Occipital lobe (tissue), 2 donors: ENCODE results near the gene UTP11. TPM values are rescaled to one million over a fixed set of nuclear protein-coding genes. Genes with fewer than 3 reads are reported as not detected.
"Not testable (repeated sequence)": the region's sequence is repeated elsewhere in the genome, so short reads cannot be mapped to it uniquely, and the experiment has no call there.

Source experiments
- DNase-seq: peaks from one replicate; lab custom pipeline; 2025; lab: John Stamatoyannopoulos, UW
- total RNA-seq: library from RNA; depleted of rRNA; stranded (reverse); fragments of >200 nt; gene quantifications from one replicate; pipeline ENCODE4 v1.2.3, GENCODE V29; 2014

UTP11 gene
- total RNA-seq, 1 donor from 2014 or later, result 52.9 TPM

- no peak for DNase-seq
Observed at GRCh38 chr1:38027201-38028104, 14.9 kb downstream of the UTP11 start.

GRCh38 chr1:38028105-38028591 lies 15.6 kb downstream of the UTP11 start:
- DNase-seq, result no peak

- no peak for DNase-seq
Observed at GRCh38 chr1:38028671-38029070, 16.1 kb downstream of the UTP11 start.

GRCh38 chr1:38029081-38029681 lies 16.6 kb downstream of the UTP11 start:
- DNase-seq, result no peak

- DNase-seq, result no peak
Observed at GRCh38 chr1:38029685-38030511, 17.4 kb downstream of the UTP11 start.

GRCh38 chr1:38030596-38031512 lies 18.3 kb downstream of the UTP11 start:
- no peak for DNase-seq

- DNase-seq, result no peak
Observed at GRCh38 chr1:38031513-38031866, 19.0 kb downstream of the UTP11 start.

GRCh38 chr1:38032992-38033391 lies 20.5 kb downstream of the UTP11 start:
- not testable (repeated sequence) for DNase-seq

- no peak for DNase-seq
Observed at GRCh38 chr1:38034871-38035270, 22.3 kb downstream of the UTP11 start.

GRCh38 chr1:38037221-38037939 lies 24.8 kb downstream of the UTP11 start:
- no peak for DNase-seq

- no peak for DNase-seq
Observed at GRCh38 chr1:38038861-38039260, 26.3 kb downstream of the UTP11 start.

- no peak for DNase-seq
Observed at GRCh38 chr1:38039331-38040088, 27.0 kb downstream of the UTP11 start.

- no peak for DNase-seq
Observed at GRCh38 chr1:38041936-38042834, 29.7 kb downstream of the UTP11 start.

GRCh38 chr1:38043036-38043747 lies 30.7 kb downstream of the UTP11 start:
- no peak for DNase-seq

- DNase-seq, result no peak
Observed at GRCh38 chr1:38044221-38045215, 32.0 kb downstream of the UTP11 start.
